Ascending aorta (tissue), 2 donors: ENCODE results near the gene NUTM2D. TPM values are rescaled to one million over a fixed set of nuclear protein-coding genes. Genes with fewer than 3 reads are reported as not detected.
"Not testable (repeated sequence)": the region's sequence is repeated elsewhere in the genome, so short reads cannot be mapped to it uniquely, and the experiment has no call there.

Experiments
- DNase-seq, 2 donors: peaks; one replicate each; pipeline ENCODE4 v3.0.0-alpha.2; 2019; ENCODE audit warnings: low spot score in 2 of 2
- H3K27ac ChIP-seq, 2 donors: fragments of 200-600 bp; sonication (generic); one replicate each; pipeline ENCODE4 v1.5.1; 2016 to 2017; ENCODE audit warnings: mild to moderate bottlenecking in 1 of 2
- H3K27me3 ChIP-seq: fragments of 200-600 bp; sonication (generic); one replicate; pipeline ENCODE4 v1.5.1; 2017
- H3K36me3 ChIP-seq, 2 donors: fragments of 200-600 bp; sonication (generic); one replicate each; pipeline ENCODE4 v1.5.1; 2016
- H3K4me1 ChIP-seq, 2 donors: fragments of 200-600 bp; sonication (generic); one replicate each; pipeline ENCODE4 v1.5.1; 2016 to 2017; ENCODE audit warnings: mild to moderate bottlenecking in 1 of 2
- H3K4me3 ChIP-seq, 2 donors: fragments of 200-600 bp; sonication (generic); one replicate each; pipeline ENCODE4 v1.5.1; 2016 to 2017; ENCODE audit warnings: mild to moderate bottlenecking in 1 of 2
- H3K9me3 ChIP-seq, 2 donors: fragments of 200-600 bp; sonication (generic); one replicate each; pipeline ENCODE4 v1.5.1; 2016
- intact Hi-C: fragments of 100-400 bp; cut with DNase I; formaldehyde crosslinking; loops from one replicate; pipeline ENCODE4 v1.15.1; 2023
- total RNA-seq: library from RNA; depleted of rRNA; stranded (reverse); fragments of >200 nt; gene quantifications from one replicate; pipeline ENCODE4 v1.1.0, GENCODE V29; 2016

NUTM2D gene
- total RNA-seq: 10.9 TPM

- H3K4me3 ChIP-seq, H3K27ac ChIP-seq, H3K36me3 ChIP-seq, DNase-seq, H3K27me3 ChIP-seq, H3K4me1 ChIP-seq, intact Hi-C loops, H3K9me3 ChIP-seq: not testable (repeated sequence)
Measured at GRCh38 chr10:87357444-87357843, at the start of gene NUTM2D. NUTM2D (plus strand) TSS chr10:87357744; CDS start chr10:87358266, 522 bp downstream.

- intact Hi-C loops, H3K9me3 ChIP-seq, H3K27me3 ChIP-seq, DNase-seq, H3K27ac ChIP-seq, H3K4me1 ChIP-seq, H3K4me3 ChIP-seq, H3K36me3 ChIP-seq: not testable (repeated sequence)
Measured at GRCh38 chr10:87308702-87309101, 48.8 kb upstream of the NUTM2D start.

GRCh38 chr10:87309657-87310056 is 47.9 kb upstream of the NUTM2D start:
- DNase-seq, H3K4me3 ChIP-seq, H3K36me3 ChIP-seq, H3K4me1 ChIP-seq, H3K27ac ChIP-seq, intact Hi-C loops, H3K9me3 ChIP-seq, H3K27me3 ChIP-seq: not testable (repeated sequence)

- H3K27ac ChIP-seq, H3K9me3 ChIP-seq, H3K4me3 ChIP-seq, H3K27me3 ChIP-seq, DNase-seq, H3K4me1 ChIP-seq, intact Hi-C loops, H3K36me3 ChIP-seq: not testable (repeated sequence)
Measured at GRCh38 chr10:87311521-87311920, 46.0 kb upstream of the NUTM2D start.

- H3K4me1 ChIP-seq, H3K4me3 ChIP-seq, H3K36me3 ChIP-seq, intact Hi-C loops, H3K27ac ChIP-seq, H3K9me3 ChIP-seq, DNase-seq, H3K27me3 ChIP-seq: not testable (repeated sequence)
Measured at GRCh38 chr10:87313649-87314359, 43.7 kb upstream of the NUTM2D start.

- DNase-seq, intact Hi-C loops, H3K4me1 ChIP-seq, H3K9me3 ChIP-seq, H3K27me3 ChIP-seq, H3K27ac ChIP-seq, H3K4me3 ChIP-seq, H3K36me3 ChIP-seq: not testable (repeated sequence)
Measured at GRCh38 chr10:87314360-87314973, 43.1 kb upstream of the NUTM2D start.

GRCh38 chr10:87321505-87321904 is 36.0 kb upstream of the NUTM2D start:
- intact Hi-C loops, H3K9me3 ChIP-seq, H3K4me3 ChIP-seq, H3K36me3 ChIP-seq, H3K27ac ChIP-seq, H3K4me1 ChIP-seq, DNase-seq, H3K27me3 ChIP-seq: not testable (repeated sequence)

GRCh38 chr10:87324559-87324958 is 33.0 kb upstream of the NUTM2D start:
- intact Hi-C loops, H3K4me1 ChIP-seq, H3K9me3 ChIP-seq, DNase-seq, H3K27ac ChIP-seq, H3K27me3 ChIP-seq, H3K4me3 ChIP-seq, H3K36me3 ChIP-seq: not testable (repeated sequence)

GRCh38 chr10:87327958-87328357 is 29.6 kb upstream of the NUTM2D start:
- H3K4me3 ChIP-seq, H3K27me3 ChIP-seq, H3K4me1 ChIP-seq, H3K9me3 ChIP-seq, H3K27ac ChIP-seq, H3K36me3 ChIP-seq, intact Hi-C loops, DNase-seq: not testable (repeated sequence)

GRCh38 chr10:87329131-87329530 is 28.4 kb upstream of the NUTM2D start:
- intact Hi-C loops, H3K27me3 ChIP-seq, H3K4me3 ChIP-seq, H3K9me3 ChIP-seq, H3K36me3 ChIP-seq, H3K4me1 ChIP-seq, DNase-seq, H3K27ac ChIP-seq: not testable (repeated sequence)

- DNase-seq, intact Hi-C loops, H3K9me3 ChIP-seq, H3K36me3 ChIP-seq, H3K4me1 ChIP-seq, H3K27me3 ChIP-seq, H3K4me3 ChIP-seq, H3K27ac ChIP-seq: not testable (repeated sequence)
Measured at GRCh38 chr10:87332687-87333086, 24.9 kb upstream of the NUTM2D start.

- H3K27ac ChIP-seq, H3K9me3 ChIP-seq, H3K4me1 ChIP-seq, H3K27me3 ChIP-seq, intact Hi-C loops, H3K4me3 ChIP-seq, DNase-seq, H3K36me3 ChIP-seq: not testable (repeated sequence)
Measured at GRCh38 chr10:87340411-87340810, 17.1 kb upstream of the NUTM2D start.

- peak overlapping the region; percentile 61 to 64 for H3K4me3 ChIP-seq
- H3K36me3 ChIP-seq, H3K9me3 ChIP-seq, intact Hi-C loops, H3K4me1 ChIP-seq, H3K27me3 ChIP-seq: not testable (repeated sequence)
- DNase-seq: peak in 1 of 2 donors; percentile 68
- H3K27ac ChIP-seq: peak overlapping the region; percentile 81 to 85
Measured at GRCh38 chr10:87341546-87342142, 15.9 kb upstream of the NUTM2D start.

GRCh38 chr10:87342249-87342710 is 15.3 kb upstream of the NUTM2D start:
- DNase-seq: peak; percentile 79 to 96
- H3K27me3 ChIP-seq, H3K9me3 ChIP-seq, intact Hi-C loops, H3K36me3 ChIP-seq, H3K4me1 ChIP-seq: not testable (repeated sequence)
- peak overlapping the region; percentile 81 to 85 for H3K27ac ChIP-seq
- H3K4me3 ChIP-seq: peak overlapping the region; percentile 61 to 62
